Heart left ventricle (tissue), 13 donors: ENCODE data around the gene LGALS16.

ENCODE experiments used
- POLR2A ChIP-seq, 2 donors: fragments of 450-650 bp; IDR thresholded peaks; one replicate each; pipeline ENCODE4 v1.6.1; 2017; ENCODE audit warnings: antibody characterized with exemption in 2 of 2, mild to moderate bottlenecking in 2 of 2, moderate library complexity in 2 of 2
- TF ChIP-seq, protein P1 (sequence below), 12 donors: fragments of 200-600 bp; sonication (generic) in 4 of 12; IDR thresholded peaks; one replicate each; pipeline versions ENCODE4 v1.5.0 to v1.8.0; 2018 to 2022; ENCODE audit warnings: antibody characterized with exemption in 12 of 12, mild to moderate bottlenecking in 5 of 12
- donor health status: ischemic (EF 13 %, LVEDD 7.1; RV severe dilation, severe dysfunction).
- donor health status: DM: no; HTN: yes; CAD: no.
- donor health status: DM: no; HTN: no; CAD: no.
- donor health status: ischemic (EF 25% LVEDD 6.9; RV normal size, moderate dysfunction).
- donor health status: ischemic (EF 25% LVEDD 5.7; RV mildly dilated, moderate dysfunction).
- donor health status: ischemic (EF 35%, LVEDD 5.7; RV mildly dilated, moderate dysfunction).
- donor health status: nonischemic (EF 11% LVEDD 7.7; RV severe dilation, severe dysfunction).
- donor health status: DM: yes; HTN: yes; CAD: no.
- donor health status: PGD.
- donor health status: ischemic (EF 29% LVEDD 5.4; RV normal size, mild dysfunction).
- donor health status: nonischemic (EF 23%, LVEDD 6.1; RV moderate dilation, normal function).

DNA sequence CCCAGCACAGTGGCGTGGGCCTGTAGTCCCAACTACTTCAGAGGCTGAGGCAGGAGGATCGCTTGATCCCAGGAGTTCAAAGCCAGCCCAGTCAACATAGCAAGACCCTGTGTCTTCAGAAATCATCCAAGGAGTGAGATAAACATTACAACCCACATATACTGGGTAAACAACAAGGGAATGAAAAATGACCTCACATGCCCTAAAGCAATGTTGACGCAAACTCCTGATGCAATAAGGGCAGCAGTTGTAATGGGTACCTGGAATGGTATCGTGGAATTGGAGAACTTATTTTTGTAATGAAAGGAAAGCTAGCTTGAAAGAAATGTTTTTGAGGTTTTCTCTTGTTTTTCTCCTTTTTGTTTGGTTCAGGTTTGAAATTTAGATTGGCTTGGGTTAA is 24.5 kb upstream of the LGALS16 start:
- TF ChIP-seq, protein P1, sequence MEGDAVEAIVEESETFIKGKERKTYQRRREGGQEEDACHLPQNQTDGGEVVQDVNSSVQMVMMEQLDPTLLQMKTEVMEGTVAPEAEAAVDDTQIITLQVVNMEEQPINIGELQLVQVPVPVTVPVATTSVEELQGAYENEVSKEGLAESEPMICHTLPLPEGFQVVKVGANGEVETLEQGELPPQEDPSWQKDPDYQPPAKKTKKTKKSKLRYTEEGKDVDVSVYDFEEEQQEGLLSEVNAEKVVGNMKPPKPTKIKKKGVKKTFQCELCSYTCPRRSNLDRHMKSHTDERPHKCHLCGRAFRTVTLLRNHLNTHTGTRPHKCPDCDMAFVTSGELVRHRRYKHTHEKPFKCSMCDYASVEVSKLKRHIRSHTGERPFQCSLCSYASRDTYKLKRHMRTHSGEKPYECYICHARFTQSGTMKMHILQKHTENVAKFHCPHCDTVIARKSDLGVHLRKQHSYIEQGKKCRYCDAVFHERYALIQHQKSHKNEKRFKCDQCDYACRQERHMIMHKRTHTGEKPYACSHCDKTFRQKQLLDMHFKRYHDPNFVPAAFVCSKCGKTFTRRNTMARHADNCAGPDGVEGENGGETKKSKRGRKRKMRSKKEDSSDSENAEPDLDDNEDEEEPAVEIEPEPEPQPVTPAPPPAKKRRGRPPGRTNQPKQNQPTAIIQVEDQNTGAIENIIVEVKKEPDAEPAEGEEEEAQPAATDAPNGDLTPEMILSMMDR (IDR thresholded peaks at IDR 0.05) = no peak
- no peak for TF ChIP-seq POLR2A (IDR thresholded peaks at IDR 0.05)
